ENCODE data around the gene OR13C9.

The OR13C9 gene

GRCh38 chr9:104580562-104580961, 37.4 kb downstream of the OR13C9 start:
- no peak for TF ChIP-seq ESRRG (CRISPR knock-in tag; IDR thresholded peaks at IDR 0.05)
- no peak for TF ChIP-seq CREB5 (CRISPR knock-in tag; IDR thresholded peaks at IDR 0.05; ENCODE audit: low read depth)
- no peak for TF ChIP-seq ARNTL (CRISPR knock-in tag; IDR thresholded peaks at IDR 0.05; ENCODE audit: borderline replicate concordance, low read depth)
- no peak for TF ChIP-seq ZNF8 (CRISPR knock-in tag; IDR thresholded peaks at IDR 0.05)
- TF ChIP-seq SNAI2 (CRISPR knock-in tag; IDR thresholded peaks at IDR 0.05): no peak
- no peak for TF ChIP-seq BACH2 (CRISPR knock-in tag; IDR thresholded peaks at IDR 0.05; ENCODE audit: borderline replicate concordance)
- TF ChIP-seq ZC3H10 (CRISPR knock-in tag; IDR thresholded peaks at IDR 0.05): no peak
- no peak for TF ChIP-seq ZFP3 (CRISPR knock-in tag; IDR thresholded peaks at IDR 0.05)
- TF ChIP-seq ZNF70 (CRISPR knock-in tag; IDR thresholded peaks at IDR 0.05): no peak
- no peak for TF ChIP-seq ZFP30 (CRISPR knock-in tag; IDR thresholded peaks at IDR 0.05)
- no peak for ATAC-seq

DNA sequence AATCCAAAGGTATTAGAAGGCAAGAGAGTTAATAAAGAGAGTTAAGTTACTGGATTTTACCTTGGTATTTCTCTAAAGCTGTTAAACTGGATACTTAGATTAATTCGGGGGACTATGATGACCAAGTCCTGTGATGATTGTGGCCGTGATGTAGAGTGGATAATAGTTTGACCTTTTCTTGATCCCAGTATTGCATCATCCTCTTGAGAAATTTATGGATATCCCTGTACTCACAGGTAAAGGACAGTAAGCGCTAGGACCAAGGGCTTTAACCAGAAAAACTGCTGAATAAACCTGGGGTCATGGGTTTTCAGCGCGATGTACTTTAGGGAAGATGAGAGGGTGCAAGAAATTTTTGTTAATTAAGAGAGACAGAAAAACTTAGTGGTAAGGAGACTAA, 40.7 kb downstream of the OR13C9 start:
- TF ChIP-seq TCF4 (CRISPR knock-in tag; IDR thresholded peaks at IDR 0.05; ENCODE audit: borderline replicate concordance) (no peak), ISL1 (CRISPR knock-in tag; IDR thresholded peaks at IDR 0.05) (no peak), SNAI2 (CRISPR knock-in tag; IDR thresholded peaks at IDR 0.05) (no peak), ZC3H10 (CRISPR knock-in tag; IDR thresholded peaks at IDR 0.05) (no peak), ZFP30 (CRISPR knock-in tag; IDR thresholded peaks at IDR 0.05) (no peak), RARB (CRISPR knock-in tag; IDR thresholded peaks at IDR 0.05) (no peak), TSHZ2 (CRISPR knock-in tag; IDR thresholded peaks at IDR 0.05) (no peak), ESRRG (CRISPR knock-in tag; IDR thresholded peaks at IDR 0.05) (no peak), ZFP3 (CRISPR knock-in tag; IDR thresholded peaks at IDR 0.05) (no peak), CREB5 (CRISPR knock-in tag; IDR thresholded peaks at IDR 0.05; ENCODE audit: low read depth) (no peak), ZNF8 (CRISPR knock-in tag; IDR thresholded peaks at IDR 0.05) (no peak), PPARA (CRISPR knock-in tag; IDR thresholded peaks at IDR 0.05; ENCODE audit: borderline replicate concordance) (no peak), TOX (CRISPR knock-in tag; IDR thresholded peaks at IDR 0.05; ENCODE audit: borderline replicate concordance) (no peak), CSRNP3 (CRISPR knock-in tag; IDR thresholded peaks at IDR 0.05) (no peak), OSR1 (CRISPR knock-in tag; IDR thresholded peaks at IDR 0.05) (no peak), ZNF565 (CRISPR knock-in tag; conservative IDR thresholded peaks at IDR 0.05; ENCODE audit: low read depth) (no peak), ARNTL (CRISPR knock-in tag; IDR thresholded peaks at IDR 0.05; ENCODE audit: borderline replicate concordance, low read depth) (no peak)
- TF ChIP-seq, protein P1, sequence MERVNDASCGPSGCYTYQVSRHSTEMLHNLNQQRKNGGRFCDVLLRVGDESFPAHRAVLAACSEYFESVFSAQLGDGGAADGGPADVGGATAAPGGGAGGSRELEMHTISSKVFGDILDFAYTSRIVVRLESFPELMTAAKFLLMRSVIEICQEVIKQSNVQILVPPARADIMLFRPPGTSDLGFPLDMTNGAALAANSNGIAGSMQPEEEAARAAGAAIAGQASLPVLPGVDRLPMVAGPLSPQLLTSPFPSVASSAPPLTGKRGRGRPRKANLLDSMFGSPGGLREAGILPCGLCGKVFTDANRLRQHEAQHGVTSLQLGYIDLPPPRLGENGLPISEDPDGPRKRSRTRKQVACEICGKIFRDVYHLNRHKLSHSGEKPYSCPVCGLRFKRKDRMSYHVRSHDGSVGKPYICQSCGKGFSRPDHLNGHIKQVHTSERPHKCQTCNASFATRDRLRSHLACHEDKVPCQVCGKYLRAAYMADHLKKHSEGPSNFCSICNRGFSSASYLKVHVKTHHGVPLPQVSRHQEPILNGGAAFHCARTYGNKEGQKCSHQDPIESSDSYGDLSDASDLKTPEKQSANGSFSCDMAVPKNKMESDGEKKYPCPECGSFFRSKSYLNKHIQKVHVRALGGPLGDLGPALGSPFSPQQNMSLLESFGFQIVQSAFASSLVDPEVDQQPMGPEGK (CRISPR knock-in tag; IDR thresholded peaks at IDR 0.05; ENCODE audit: borderline replicate concordance): no peak
- TF ChIP-seq, protein P2, sequence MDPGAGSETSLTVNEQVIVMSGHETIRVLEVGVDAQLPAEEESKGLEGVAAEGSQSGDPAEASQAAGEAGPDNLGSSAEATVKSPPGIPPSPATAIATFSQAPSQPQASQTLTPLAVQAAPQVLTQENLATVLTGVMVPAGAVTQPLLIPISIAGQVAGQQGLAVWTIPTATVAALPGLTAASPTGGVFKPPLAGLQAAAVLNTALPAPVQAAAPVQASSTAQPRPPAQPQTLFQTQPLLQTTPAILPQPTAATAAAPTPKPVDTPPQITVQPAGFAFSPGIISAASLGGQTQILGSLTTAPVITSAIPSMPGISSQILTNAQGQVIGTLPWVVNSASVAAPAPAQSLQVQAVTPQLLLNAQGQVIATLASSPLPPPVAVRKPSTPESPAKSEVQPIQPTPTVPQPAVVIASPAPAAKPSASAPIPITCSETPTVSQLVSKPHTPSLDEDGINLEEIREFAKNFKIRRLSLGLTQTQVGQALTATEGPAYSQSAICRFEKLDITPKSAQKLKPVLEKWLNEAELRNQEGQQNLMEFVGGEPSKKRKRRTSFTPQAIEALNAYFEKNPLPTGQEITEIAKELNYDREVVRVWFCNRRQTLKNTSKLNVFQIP (CRISPR knock-in tag; IDR thresholded peaks at IDR 0.05; ENCODE audit: borderline replicate concordance, low read depth): no peak
- no peak for ATAC-seq

Data from SK-N-SH treated with all-trans-retinoic acid at 6 μM for 48 hours (cell line).